HG02588 (cell line): ENCODE measurements around the gene BNC2.
"Not testable (repeated sequence)": the region's sequence is repeated elsewhere in the genome, so short reads cannot be mapped to it uniquely, and the experiment has no call there.

ENCODE experiments used
- ATAC-seq: cut with Tn5 transposase; IDR thresholded peaks from one replicate; pipeline ENCODE4 v1.9.1; 2021; ENCODE audit warnings: mild to moderate bottlenecking, moderate library complexity; ENCODE audit not compliant: unreplicated experiment

The BNC2 gene

DNA sequence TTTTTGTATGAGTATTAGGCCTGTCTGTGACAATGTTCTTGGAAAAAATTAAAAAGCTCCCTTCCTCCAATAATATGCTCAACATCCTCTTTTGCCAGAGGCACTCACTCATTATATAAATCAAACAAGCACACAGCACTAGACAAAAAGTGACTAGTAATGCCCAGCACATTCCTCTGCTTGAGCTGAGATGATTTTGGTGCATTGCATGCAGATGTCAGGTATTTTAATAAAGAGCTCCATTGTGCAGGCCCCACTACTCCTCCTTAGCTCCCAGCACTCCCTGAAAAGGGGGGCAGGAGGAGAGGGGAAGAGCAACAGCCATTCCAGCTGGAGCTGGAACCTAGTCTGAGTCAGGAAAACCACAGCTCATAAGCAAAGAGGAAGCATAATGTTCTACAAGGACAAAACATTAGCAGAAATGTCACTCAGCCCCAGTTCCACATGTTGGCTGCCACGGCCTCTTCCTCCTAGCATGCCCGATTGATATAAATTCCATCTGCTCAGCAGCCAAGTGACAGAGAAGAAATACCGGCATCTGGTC lies 348.5 kb downstream of the BNC2 start:
- ATAC-seq: no peak

DNA sequence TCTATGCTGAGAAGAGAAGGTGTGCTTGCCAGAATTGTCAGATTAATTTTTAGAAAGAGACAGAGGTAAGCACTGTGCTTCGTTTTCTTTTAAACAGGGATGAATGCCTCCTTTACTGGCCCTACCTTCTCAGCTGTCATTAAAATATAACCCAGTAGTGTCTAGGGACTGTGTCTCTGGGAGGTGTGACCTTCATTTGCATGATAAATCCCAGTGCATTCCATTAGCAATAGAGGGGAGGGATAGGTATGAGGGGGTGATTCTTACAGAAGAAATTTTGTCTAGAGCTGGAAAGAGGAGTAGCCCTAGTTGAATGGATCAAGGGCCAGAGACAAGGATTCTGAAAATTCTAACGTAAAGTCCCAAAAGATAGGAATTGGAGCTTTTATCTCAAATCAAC lies 351.5 kb downstream of the BNC2 start:
- no peak for ATAC-seq

DNA sequence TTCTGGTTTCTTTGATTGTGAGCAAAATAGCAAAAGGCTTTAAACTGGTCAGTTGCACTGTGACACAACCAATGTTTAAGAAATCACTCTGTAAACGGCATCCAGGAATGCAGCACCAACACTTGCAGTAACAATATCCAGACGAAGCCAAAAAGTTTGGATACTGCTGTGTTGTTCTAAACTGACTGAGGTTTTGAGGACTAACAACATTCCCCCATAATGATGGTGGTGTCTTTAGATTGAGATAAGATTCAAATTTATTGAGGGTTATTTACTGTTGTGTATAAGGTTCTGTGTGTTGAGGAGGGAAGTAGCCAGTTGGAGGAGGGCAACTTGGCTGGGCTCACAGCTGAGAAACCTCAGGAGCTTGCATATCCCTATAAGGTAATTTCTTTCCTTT lies 353.6 kb downstream of the BNC2 start:
- no peak for ATAC-seq

DNA sequence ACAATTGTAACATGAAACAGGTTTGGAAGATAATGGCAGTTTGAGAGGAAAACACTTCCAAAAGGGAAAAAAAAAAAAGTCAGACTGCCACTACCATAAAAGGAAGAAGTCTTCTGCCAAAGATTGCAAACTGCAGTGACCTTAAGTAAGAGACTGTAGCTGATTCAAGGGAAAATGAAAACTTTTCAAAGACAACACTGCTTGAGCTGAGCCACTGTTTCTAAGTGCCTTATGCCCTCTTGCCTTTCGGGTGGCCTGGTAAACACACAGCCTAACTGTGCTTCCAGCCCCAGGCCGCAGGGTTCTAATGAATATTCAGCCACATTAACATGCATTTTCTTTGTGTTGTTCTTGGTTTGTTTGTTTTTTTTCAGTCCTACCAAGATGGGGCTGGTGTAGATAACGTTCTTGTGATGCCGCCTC lies 354.6 kb downstream of the BNC2 start:
- ATAC-seq: no peak

DNA sequence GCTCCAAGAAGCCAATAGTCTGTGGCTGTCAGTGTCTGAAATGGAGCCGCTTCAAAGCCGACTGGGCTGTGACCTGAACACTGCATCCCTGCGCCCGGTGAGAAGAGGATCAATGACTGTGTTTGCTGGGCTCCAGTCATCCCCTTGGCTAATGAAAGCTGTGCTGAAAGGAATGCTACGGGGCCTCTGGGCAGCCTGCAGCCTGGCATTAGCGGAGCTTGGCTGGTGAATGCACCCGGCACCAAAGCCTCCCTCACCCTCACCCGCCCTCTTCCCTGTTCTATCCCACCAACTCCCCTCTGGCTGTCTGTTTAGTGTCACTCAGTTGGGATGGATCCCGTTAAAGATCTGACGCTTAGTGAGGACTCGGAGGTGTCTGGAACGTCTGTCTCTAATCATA lies 355.3 kb downstream of the BNC2 start:
- no peak for ATAC-seq

DNA sequence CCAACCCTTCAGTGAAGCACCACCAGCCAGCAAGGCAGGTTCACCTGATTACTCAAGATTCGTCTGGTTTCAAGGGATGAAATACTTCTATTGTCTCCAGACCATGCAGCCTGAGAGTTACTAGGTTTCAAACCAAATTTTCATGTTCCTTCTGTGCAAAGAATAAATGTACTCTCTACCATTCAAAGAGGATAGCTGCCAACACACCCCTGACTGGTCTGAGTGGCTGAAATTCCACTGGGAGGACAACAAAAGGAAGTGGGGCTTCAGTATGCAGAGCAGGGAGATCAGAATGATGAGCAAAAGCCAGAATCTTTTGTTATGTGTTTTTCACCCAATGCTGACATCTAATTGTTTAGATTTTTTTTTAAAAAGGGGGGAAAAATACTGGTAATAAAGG lies 356.3 kb downstream of the BNC2 start:
- ATAC-seq: no peak

DNA sequence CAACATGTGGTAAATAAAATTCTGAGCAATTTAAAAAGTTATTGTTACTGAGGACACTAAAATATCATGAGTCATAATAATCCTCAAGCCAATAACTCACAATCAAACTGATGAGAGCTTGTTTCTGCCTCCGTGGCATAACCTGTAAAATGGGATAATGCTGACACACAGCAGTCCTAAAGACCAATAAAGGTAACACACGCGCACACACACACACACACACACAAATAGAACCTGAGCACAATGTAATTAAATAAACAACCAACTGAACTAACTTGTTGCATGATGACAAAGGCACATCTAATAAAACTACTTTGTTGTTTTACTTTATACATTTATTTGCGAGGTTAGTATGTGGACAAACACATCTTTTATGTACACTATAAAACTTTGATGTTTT lies 358.2 kb downstream of the BNC2 start:
- ATAC-seq: no peak

DNA sequence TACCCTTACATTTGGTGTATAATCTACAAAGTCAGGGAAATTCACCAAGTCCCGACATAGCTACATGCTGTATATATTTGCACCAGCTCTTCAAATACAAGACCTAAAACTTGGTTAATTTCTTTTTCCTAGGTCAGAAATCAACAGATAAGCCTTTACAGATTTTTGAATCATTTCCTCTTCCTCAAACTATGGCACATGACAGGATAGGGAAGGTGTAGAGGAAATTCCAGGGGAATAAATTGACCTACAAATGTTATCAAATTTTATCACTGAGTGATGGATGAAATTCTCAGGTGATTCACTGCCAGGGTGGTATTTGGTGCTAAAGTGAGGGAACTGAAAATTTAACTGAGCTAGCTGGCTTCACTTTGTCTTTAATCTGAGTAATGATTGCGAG lies 360.0 kb downstream of the BNC2 start:
- no peak for ATAC-seq

DNA sequence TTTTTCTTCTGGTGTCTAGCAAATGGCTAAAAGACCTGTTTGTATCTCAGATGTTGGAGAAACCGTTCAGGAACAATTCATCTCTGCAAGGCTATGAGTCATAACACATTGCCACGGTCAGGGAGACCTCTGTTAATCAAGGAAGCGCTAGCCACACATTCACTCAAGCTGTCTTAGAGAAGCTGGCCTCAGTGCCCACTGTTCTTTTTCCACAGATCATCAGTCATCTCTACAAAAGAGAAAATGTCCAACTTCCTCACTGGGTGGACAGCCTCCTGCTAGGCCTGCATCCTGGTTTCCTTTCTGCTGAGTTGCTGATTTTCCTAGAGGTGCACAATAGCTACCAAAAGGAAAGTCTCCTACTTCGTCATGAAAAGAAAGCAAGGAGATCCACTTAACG lies 360.5 kb downstream of the BNC2 start:
- no peak for ATAC-seq

DNA sequence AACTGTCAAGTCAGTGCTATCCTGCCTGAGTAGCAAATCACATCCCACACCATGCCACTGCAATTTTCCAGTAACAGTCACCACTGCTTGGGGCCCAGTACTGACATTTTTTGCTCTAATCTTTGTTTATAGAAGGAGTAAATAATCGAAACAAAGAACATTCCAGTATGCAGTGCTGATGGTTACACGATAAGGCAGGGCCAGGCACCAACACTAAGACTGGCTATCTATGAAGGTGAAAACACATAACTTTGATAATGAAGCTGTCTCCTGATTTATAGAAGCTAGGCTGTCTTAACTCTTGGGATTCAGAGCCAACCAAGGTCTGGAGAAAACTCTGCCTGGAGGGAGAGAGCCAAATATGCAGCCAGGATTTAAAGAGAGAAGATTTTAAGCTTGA lies 365.3 kb downstream of the BNC2 start:
- ATAC-seq: no peak

DNA sequence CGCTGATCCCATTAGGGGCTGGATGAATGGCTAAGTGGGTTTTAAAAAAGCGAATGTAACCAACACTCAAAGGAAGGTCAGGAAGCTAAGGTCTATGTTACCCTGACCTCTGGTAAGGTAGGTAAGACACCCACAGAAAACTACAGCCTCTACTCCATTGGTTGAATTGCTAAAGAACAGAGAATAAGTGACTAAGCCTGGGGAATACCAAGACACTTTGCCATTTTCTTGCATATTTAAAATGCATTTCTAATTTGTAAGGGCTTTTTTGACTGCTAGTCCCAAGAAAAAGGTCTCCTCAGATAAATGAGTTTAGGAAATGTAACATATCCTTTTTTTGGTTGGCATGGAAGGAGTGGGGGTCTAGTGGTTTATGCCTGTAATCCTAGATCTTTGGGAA lies 368.7 kb downstream of the BNC2 start:
- ATAC-seq: no peak

DNA sequence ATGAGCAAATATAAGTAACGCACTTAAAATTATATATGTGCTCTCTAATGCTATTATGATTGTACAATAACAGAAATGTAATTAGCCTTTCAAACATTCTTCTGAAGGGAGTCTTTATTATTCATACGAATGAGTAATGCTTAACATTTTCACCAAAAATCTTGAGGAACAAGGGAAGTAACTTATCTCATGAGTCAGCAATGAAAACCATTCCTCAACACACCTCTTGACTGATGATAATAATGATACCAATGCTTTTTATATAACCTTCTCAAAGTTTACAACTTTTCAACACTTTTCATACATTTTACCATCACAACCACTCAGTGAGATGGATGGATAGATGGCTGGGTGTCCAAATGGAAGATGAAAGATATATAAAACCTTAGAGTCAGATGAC lies 369.3 kb downstream of the BNC2 start:
- ATAC-seq: no peak

DNA sequence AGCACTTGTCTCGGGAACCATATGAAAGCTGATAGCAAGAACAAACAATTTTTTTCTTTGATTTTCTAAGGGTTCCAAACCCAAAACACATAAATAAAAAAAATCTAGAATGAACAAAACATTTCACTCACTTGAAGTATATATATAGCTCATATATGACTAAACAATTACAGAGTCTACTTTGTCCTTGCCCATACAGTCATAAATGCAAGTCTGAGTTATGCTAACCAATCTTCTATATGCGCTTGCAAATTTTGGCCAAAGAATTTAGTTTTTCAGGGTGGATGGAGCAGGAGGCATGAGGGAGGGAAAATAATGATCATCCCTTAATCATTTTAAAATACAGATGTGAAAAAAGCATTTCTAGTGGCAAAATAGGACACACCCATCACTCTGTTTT lies 370.1 kb downstream of the BNC2 start:
- no peak for ATAC-seq

DNA sequence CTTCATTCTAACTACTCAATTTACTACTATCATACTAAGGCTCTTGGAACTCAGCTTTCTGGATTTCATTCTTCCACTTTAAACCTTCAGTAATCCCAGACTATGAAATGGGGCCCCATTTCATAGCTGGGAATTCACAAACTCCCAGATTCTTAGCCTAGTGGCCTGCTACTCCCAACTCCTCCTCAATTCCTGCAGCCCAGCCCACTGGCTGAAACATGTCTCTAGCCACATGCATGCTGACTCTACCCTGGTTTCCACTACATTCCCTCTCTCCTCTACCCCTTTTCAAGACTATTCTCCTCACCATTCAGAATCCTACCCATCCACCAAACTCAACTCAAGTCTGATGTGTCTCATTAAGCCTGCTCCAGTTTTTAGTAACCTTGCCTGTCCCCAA lies 370.6 kb downstream of the BNC2 start:
- ATAC-seq: no peak

DNA sequence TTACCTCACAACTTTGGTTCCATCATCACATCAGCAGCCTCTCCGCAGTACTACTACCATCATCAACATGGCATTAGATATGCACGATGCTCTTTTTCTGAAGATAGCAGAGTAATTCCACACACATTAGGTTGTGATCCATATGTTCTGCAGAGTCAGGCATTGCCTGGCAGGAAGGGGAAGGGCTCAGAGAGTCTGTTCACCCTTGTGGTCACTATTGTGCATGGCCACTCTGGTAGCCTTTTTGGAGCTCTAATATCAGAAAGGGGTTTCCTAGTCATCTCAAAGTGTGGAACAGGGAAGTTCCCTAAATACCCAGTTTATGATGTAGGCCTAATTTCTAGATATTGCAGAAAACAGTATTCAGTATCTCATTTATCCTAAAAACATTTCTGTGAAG lies 373.6 kb downstream of the BNC2 start:
- no peak for ATAC-seq

DNA sequence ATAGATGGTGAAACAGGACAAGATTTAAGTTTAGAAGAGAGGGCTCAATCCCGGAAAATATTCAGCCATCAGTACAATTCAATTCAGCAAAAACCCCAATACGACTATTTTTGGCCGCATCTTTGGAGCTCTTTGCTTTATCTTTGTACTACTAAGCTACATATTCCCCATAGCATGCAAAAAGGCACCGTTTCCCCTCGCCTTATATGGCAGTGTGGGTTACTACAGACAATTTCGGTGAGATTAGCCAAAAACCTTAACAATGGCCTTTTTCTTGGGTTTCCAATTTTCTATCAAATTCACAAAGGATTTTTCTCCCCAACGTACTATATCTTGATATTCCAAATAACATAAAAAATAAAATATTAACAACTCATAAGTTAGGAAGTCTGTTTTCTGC lies 382.6 kb downstream of the BNC2 start:
- no peak for ATAC-seq

DNA sequence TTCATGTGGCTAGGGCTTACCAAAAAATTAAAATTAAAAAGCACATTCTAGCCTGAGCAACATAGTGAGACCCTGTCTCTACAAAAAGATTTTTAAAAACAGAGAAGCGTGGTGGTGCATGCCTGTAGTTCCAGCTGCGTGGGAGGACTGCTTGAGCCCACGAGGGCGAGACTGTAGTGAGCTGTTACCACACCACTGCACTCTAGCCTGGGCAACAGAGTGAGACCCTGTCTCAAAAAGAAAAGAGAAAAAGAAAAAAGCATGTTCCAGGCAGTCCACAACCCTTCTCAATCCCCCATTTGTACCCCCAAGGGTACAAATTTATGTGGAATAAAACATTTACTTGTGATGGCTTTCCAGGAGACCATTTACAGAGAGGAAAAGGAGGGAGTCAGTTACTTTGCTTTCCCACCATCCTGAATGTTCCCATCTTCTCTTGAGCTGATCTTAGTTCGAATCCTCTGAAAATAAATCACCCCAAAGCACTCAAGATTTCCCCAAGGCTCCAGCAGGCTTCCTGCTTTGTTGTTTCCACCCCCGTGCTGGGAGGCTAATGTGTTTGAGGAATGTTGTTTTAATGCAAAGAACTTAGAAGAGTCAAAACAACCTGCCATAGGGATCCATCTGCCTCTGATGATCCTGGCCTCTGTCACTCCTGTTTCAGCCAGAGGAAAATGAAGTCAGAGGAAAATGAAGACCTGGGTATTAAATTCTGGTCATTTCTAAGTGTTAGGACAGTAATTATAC lies 384.7 kb downstream of the BNC2 start:
- no peak for ATAC-seq

DNA sequence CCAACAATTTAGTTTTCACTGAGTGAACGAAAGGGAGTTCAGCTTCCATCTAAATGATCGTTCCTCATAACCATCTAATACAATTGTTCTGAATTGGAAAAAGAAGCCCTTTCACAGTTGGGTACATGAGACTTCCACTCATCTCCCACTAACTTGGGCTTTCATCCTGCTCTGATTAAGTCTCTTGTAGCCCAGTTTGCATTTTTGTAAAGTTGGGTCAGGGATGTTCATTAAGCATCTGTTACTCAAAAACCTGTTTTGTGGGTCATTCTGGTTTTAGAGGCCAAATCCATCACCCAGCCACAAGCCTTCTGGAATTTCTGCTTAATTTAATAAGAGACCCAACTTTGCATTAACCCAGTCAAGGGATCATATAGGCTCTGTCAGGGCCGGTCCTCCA lies 385.3 kb downstream of the BNC2 start:
- ATAC-seq: no peak

DNA sequence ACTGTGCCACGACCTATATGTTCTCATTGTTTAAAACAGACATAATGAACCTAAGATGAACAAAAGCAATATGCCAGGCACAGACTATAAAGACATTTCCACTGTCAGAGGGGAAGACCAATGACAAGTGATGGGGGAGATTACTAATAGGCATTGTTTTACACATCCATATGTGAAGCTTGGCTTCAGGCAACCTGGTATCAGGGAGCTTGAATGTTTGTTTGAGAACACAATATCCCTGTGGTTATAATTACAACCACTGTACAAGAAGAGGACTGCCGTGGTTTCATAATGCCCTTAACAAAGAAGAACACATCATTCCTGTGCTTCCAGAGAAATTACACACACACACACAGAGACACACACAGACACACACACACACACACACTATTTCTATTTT lies 385.7 kb downstream of the BNC2 start:
- no peak for ATAC-seq

DNA sequence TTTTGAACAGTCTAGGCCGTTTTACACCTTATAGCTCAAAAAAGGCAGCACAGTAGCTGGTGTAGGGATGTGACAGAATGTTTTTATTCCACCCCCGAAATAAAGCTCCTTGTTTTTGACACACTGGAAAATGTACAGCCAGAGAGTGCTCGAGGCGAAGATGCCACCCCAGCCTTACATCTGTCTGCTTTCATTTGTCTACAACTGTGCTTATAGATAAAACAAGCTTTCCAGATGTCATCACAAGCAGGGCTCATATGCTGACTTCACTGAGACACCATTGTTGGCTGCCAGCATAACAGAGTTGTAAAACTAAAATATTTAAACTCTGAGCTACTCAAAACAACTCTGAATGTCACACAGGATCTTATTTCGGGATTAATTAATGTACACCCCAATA lies 386.3 kb downstream of the BNC2 start:
- no peak for ATAC-seq

DNA sequence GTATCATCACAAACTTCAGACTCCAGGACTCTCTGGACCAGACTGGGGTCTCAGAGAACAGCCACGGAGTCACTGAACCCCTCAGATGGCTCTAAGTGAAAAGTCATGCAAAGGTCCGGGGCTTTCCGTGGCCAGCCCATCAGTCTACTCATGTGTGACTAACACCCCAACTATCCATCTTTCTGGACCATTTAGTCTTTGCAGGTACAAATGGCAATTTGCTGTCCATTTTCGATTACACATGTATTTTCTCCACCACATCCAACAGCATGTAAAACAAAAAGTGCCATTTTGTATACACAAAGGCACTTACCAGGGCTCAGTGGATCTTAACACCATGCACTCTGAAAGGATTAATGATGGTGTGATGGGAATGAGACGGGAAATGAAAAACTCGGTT lies 387.7 kb downstream of the BNC2 start:
- ATAC-seq: no peak

DNA sequence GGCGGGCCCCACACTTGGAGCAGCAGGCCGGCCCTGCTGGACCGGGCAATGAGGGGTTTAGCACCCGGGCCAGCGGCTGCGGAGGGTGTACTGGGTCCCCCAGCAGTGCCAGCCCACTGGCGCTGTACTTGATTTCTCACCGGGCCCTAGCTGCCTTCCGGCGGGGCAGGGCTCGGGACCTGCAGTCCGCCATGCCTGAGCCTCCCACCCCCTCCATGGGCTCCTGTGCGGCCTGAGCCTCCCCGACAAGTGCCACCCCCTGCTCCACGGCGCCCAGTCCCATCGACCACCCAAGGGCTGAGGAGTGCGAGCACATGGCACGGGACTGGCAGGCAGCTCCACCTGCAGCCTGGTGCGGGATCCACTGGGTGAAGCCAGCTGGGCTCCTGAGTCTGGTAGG lies 389.9 kb downstream of the BNC2 start:
- not testable (repeated sequence) for ATAC-seq

DNA sequence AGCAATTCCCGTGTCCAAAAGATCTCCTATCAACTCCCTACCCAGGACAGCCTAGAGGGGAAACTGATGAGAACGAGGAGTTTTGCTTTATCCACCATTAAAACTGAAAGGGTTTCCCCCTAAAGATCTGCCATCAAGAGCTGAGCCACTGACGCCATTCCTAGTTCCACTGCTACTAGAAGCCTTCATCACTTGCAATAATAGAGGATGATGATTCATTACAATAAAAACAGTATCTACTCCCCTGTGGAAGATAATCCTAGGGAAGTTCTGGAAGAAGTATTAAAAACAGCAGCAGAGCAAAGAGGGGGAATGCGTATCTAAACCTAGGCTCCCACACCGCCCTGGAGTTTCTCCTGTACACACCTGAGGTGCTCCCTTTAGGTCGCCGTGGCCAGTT lies 394.5 kb downstream of the BNC2 start:
- no peak for ATAC-seq
